Fibroblast of lung (primary cell): Measurements from ENCODE around the gene CLINT1.

Experiments
- CTCF ChIP-seq, 2 donors: IDR thresholded peaks in 1 of 2; conservative IDR thresholded peaks in 1 of 2; 1 replicate in 1 of 2; 2 replicates in 1 of 2; pipeline ENCODE4 v1.5.1; 2011 to 2012; ENCODE audit warnings: low read length in 2 of 2, control low read depth in 1 of 2, inconsistent platforms in 1 of 2, low read depth in 1 of 2, mild to moderate bottlenecking in 1 of 2
- EZH2 ChIP-seq: IDR thresholded peaks from 2 replicates; pipeline ENCODE4 v1.5.1; 2012; ENCODE audit warnings: low read length, control low read depth, mild to moderate bottlenecking; ENCODE audit errors: missing control alignments

- TF ChIP-seq CTCF (conservative IDR thresholded peaks at IDR 0.05 in 1 of 2, IDR thresholded peaks at IDR 0.05 in 1 of 2; ENCODE audit: low read depth in 1 of 2, low read length in 2 of 2) = no peak
- TF ChIP-seq EZH2 = no peak
These were observed 5.1 kb upstream of the CLINT1 start for GRCh38 chr5:157864067-157864466.
